Stimulated activated CD8-positive, alpha-beta memory T cell treated with anti-CD3 and anti-CD28 coated beads, Interleukin-15, amount 100 ng/mL, for 24 hours (primary cell): ENCODE data around the gene CYTH2.
"Not testable (repeated sequence)": the region's sequence is repeated elsewhere in the genome, so short reads cannot be mapped to it uniquely, and the experiment has no call there.

ENCODE experiments used
- DNase-seq: peaks from one replicate; pipeline ENCODE4 v3.0.0-alpha.2; 2020; ENCODE audit warnings: low read depth

Gene CYTH2

GRCh38 chr19:48477067-48477685 lies 8.0 kb downstream of the CYTH2 start:
- no peak for DNase-seq

GRCh38 chr19:48477698-48478338 lies 8.6 kb downstream of the CYTH2 start:
- DNase-seq: no peak

DNA sequence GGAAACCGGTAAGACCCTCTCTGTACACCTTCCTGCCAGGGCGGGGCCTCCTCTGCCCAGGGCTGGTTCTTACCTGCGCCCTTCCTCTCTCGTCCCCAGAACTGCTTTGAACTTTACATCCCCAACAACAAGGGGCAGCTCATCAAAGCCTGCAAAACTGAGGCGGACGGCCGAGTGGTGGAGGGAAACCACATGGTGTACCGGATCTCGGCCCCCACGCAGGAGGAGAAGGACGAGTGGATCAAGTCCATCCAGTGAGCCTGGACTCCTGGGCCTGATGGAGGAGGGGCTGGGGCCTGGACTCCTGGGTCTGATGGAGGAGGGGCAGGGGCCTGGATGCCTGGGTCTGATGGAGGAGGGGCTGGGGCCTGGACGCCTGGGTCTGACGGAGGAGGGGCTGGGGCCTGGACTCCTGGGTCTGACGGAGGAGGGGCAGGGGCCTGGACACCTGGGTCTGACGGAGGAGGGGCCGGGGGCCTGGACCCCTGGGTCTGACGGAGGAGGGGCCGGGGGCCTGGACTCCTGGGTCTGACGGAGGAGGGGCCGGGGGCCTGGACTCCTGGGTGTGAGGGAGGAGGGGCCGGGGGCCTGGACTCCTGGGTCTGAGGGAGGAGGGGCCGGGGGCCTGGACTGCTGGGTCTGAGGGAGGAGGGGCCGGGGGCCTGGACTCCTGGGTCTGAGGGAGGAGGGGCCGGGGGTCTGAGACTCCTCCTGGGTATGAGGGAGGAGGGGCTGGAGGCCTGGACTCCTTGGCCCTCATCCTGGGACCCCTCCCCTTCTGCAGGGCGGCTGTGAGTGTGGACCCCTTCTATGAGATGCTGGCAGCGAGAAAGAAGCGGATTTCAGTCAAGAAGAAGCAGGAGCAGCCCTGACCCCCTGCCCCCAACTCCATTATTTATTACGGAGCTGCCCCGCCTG lies 9.4 kb downstream of the CYTH2 start:
- DNase-seq: no peak

GRCh38 chr19:48479686-48480085 lies 10.5 kb downstream of the CYTH2 start:
- no peak for DNase-seq

DNA sequence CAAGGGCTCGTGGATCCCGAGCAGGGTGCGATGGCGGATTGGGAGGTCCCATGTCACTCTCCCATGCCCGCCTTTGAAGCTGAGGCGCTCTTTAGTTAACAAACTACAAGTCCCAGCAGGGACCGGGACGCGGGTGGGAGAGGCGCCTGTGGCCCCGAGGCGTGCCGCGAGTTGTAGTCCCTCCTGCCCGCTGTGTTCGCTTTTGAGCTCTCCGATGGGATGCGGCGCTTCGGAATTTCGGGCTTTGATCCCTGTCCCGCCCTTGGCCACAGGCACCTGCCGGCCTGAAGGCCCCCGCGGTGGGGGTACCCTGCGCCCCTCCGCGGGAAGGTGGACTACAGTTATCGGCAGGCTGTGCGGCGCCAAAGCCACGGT lies 11.0 kb downstream of the CYTH2 start:
- no peak for DNase-seq

- no peak for DNase-seq
These were observed 11.7 kb downstream of the CYTH2 start for GRCh38 chr19:48480558-48481500.

DNA sequence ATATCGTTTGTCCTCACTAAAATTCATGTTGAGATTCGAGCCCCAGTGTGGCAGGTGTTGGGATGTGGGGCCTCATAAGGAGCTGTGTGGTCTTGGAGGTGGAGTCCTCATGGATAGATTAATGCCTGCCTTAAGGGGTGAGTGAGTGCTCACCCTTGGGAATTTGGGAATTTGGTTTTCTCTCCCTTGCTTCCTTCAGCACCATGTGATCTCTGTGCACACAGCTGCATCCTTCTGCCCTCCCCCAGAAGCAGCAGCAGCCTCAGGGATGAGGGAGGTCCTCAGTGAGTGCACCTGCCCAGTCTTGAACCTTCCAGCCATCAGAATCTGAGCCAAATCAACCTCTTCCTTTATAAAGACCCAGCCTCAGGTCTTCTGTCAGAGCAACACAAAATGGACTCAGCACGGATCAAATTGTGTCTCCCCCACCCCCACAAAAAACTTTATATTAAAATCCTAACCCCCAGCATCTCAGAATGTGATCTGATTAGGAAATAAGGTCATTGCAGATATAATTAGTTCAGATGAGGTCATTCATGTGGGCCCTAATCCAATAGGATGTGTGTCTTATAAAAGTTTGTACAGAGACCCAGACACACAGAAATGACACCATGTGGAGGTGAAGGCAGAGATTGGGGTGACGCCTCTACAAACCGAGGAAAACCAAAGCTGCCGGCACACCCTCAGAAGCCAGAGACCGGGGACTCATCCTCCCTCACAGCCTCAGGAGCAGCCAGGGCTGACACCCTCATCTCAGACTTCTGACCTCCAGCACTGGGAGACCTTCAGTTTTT lies 12.9 kb downstream of the CYTH2 start:
- DNase-seq: no peak

- no peak for DNase-seq
These were observed 14.1 kb downstream of the CYTH2 start for GRCh38 chr19:48483301-48483700.

- no peak for DNase-seq
These were observed 15.2 kb downstream of the CYTH2 start for GRCh38 chr19:48484247-48484893.

- DNase-seq: no peak
These were observed 15.9 kb downstream of the CYTH2 start for GRCh38 chr19:48484931-48485612.

GRCh38 chr19:48486706-48487105 lies 17.5 kb downstream of the CYTH2 start:
- DNase-seq: not testable (repeated sequence)

DNA sequence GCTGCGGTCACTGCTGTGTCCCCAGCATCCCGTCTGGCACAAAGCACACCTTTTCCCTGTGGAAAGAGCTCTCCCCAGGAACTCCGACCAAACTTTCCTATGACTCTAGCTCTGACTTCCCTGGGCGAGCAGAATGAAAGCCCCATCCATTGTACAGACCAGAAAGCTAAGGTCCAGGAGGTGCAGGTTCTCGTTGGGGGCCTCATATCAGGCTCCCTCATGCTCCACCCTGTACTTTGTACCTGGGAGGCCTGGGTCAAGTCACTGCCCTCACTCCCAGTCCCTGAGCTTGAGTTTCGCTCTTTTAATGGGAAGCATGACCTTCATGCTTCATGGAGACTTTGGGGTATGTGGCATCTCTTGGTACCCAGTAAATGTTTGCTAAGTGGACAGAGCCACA lies 18.4 kb downstream of the CYTH2 start:
- DNase-seq: no peak

- no peak for DNase-seq
These were observed 18.8 kb downstream of the CYTH2 start for GRCh38 chr19:48487948-48488347.

DNA sequence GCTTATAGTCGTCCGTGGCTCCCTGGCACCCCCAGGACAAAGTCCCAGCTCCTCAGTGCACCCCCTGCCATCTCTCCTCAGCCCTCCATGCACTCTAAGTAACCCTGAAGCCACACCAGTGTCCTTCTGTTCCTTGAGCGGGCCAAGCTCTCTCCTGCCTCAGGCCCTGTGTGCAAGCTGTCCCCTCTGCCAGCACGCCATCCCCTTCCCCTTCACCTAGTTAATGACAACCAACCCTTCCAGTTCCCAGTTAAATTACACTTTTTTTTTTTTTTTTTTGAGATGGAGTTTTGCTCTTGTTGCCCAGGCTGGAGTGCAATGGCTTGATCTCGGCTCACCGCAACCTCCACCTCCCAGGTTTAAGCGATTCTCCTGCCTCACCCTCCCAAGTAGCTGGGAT lies 19.3 kb downstream of the CYTH2 start:
- not testable (repeated sequence) for DNase-seq

- DNase-seq: no peak
These were observed 20.5 kb downstream of the CYTH2 start for GRCh38 chr19:48489608-48490216.

DNA sequence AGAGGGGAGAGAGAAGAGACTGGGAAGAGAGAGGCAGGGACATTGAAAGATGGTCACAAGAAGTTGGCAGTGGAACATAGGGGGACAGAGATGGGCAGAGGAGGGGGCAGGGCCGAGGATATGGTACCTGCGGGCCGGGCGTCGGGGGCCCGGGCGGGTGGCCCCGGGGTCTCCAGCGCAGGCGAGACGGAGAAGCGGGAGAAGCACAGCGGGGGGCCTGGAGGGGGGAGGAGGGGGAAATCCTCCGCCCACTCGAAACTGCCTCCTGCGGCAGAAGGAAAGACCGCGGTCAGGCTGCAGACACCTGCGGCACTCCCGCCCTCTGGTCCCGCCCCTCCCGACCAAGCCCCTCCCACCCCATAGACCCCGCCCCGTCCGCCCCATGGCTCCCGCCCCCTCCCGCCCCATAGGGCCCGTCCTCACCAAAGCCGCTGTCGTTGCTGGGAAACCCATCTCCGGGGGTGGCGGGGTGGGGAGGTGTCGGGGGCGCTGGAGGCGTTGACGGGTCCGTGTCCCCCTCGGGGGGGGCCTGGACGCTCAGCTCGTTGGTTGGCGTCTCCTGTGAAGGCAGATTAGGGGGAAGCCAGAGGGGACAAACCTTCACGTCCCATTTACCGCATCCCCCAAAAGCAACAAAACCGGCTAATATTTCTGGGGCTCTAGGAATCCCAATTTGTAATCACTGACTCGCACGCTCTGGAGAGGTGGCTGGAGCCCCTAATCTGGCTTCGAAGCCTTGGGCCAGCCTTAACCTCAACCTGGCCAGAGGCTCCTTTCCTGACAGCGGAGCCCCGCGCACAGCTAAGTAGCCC lies 22.0 kb downstream of the CYTH2 start:
- DNase-seq: no peak

DNA sequence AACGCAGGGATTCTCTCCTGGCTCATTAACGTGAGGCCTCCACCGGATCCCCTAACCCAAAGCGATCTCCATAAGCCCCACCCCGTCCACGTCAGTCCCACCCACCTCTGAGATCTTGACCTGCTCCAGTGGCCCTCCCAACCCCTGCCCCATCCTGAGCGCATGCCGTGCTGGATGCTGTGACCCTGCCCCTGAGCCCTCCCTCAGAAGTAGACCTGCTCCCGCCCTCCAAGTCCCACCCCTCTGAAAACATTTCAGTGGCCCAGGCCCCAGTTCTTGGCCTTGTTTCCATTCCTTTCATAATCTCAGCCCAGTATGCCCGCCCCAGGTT lies 22.6 kb downstream of the CYTH2 start:
- no peak for DNase-seq

- no peak for DNase-seq
These were observed 24.0 kb downstream of the CYTH2 start for GRCh38 chr19:48492925-48493717.
